Neural progenitor cell (in vitro differentiated cells): ENCODE measurements around the gene DOCK3.

Source experiments
- EZH2 ChIP-seq: fragments of 200-600 bp; sonication (generic); IDR thresholded peaks from 2 replicates; pipeline ENCODE4 v1.6.1; 2017; ENCODE audit warnings: antibody characterized with exemption, mild to moderate bottlenecking, moderate library complexity
- TF ChIP-seq, protein P1 (sequence below): fragments of 200-600 bp; sonication (generic); IDR thresholded peaks from 2 replicates; pipeline ENCODE4 v1.5.1; 2017; ENCODE audit warnings: antibody characterized with exemption, mild to moderate bottlenecking

- TF ChIP-seq, protein P1, sequence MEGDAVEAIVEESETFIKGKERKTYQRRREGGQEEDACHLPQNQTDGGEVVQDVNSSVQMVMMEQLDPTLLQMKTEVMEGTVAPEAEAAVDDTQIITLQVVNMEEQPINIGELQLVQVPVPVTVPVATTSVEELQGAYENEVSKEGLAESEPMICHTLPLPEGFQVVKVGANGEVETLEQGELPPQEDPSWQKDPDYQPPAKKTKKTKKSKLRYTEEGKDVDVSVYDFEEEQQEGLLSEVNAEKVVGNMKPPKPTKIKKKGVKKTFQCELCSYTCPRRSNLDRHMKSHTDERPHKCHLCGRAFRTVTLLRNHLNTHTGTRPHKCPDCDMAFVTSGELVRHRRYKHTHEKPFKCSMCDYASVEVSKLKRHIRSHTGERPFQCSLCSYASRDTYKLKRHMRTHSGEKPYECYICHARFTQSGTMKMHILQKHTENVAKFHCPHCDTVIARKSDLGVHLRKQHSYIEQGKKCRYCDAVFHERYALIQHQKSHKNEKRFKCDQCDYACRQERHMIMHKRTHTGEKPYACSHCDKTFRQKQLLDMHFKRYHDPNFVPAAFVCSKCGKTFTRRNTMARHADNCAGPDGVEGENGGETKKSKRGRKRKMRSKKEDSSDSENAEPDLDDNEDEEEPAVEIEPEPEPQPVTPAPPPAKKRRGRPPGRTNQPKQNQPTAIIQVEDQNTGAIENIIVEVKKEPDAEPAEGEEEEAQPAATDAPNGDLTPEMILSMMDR, result no peak
- no peak for TF ChIP-seq EZH2
These were observed 700.4 kb downstream of the DOCK3 start for GRCh38 chr3:51375136-51375535.
